Adrenal gland (tissue), 12 donors: ENCODE data around the gene CEP295NL. TPM values are rescaled to one million over a fixed set of nuclear protein-coding genes. Genes with fewer than 3 reads are reported as not detected.

Source experiments
- DNase-seq, 7 donors: peaks; one replicate each; pipeline ENCODE4 v3.0.0-alpha.2; 2019 to 2020
- H3K27ac ChIP-seq, 5 donors: fragments of 200-600 bp; sonication (generic) in 4 of 5; 1 replicate in 3 of 5; 2 replicates in 2 of 5; pipeline versions ENCODE4 v1.5.1 to v1.8.0; 2016 to 2020; ENCODE audit warnings: mild to moderate bottlenecking in 1 of 5
- H3K27me3 ChIP-seq: fragments of 200-600 bp; 2 replicates; pipeline ENCODE4 v1.8.0; 2021
- H3K36me3 ChIP-seq, 2 donors: fragments of 200-600 bp; replicated peaks in 1 of 2; 1 replicate in 1 of 2; 2 replicates in 1 of 2; pipeline versions ENCODE4 v1.5.1 to v1.8.0; 2018 to 2022
- H3K4me1 ChIP-seq, 2 donors: fragments of 200-600 bp; replicated peaks in 1 of 2; 1 replicate in 1 of 2; 2 replicates in 1 of 2; pipeline versions ENCODE4 v1.5.1 to v1.8.0; 2018 to 2021
- H3K4me3 ChIP-seq, 4 donors: fragments of 200-600 bp; sonication (generic) in 3 of 4; one replicate each; pipeline ENCODE4 v1.5.1; 2016 to 2018
- H3K9me3 ChIP-seq, 3 donors: fragments of 200-600 bp; sonication (generic) in 1 of 3; replicated peaks in 1 of 3; 1 replicate in 2 of 3; 2 replicates in 1 of 3; pipeline versions ENCODE4 v1.5.1 to v1.8.0; 2016 to 2021
- POLR2A ChIP-seq, 2 donors: fragments of 450-650 bp; IDR thresholded peaks; one replicate each; pipeline ENCODE4 v1.6.1; 2017; ENCODE audit warnings: antibody characterized with exemption in 2 of 2, mild to moderate bottlenecking in 2 of 2, moderate library complexity in 1 of 2
- WGBS, 4 donors: extraction: QIAGEN DNeasy Blood & Tissue Kit in 2 of 4; methylation state at CpG; one replicate each; pipeline versions ENCODE4 v1.1.5 to v1.1.7; 2013 to 2017; 5-methylcytosine and 5-hydroxymethylcytosine counted together
- intact Hi-C, 2 donors: fragments of 100-400 bp; cut with DNase I; formaldehyde crosslinking; loops; one replicate each; pipeline versions ENCODE4 v1.14.1 to v1.15.0; 2022 to 2023
- polyA plus RNA-seq, 3 donors: library from polyadenylated mRNA; stranded (reverse); fragments of 200-250 nt in 2 of 3; fragments of 350-450 nt in 1 of 3; fragmentation: Illumina TruSeq in 1 of 3; extraction: RNeasy Lipid Tissue Mini Kit (QIAGEN cat#74804) in 1 of 3; gene quantifications; one replicate each; pipeline ENCODE4 v1.2.3, GENCODE V29; 2013 to 2014
- total RNA-seq, 9 donors: library from RNA; depleted of rRNA in 4 of 9; stranded (reverse); fragments of >200 nt in 4 of 9; fragments of 120-200 nt in 1 of 9; fragmentation: NEBNext Ultra II Directional in 1 of 9; extraction: Animal tissue kit (Norgen Biotek cat#: 25700) in 1 of 9; gene quantifications; one replicate each; pipeline versions ENCODE4 v1.1.0 to v1.2.4, GENCODE V29; 2013 to 2023
- TF ChIP-seq, protein P1 (sequence below), 6 experiments: fragments of 450-650 bp in 4 of 6; fragments of 200-600 bp in 2 of 6; sonication (generic) in 1 of 6; IDR thresholded peaks; 1 replicate in 5 of 6; 2 replicates in 1 of 6; pipeline versions ENCODE4 v1.5.1 to v1.8.0; 2016 to 2021; ENCODE audit warnings: antibody characterized with exemption in 6 of 6, mild to moderate bottlenecking in 2 of 6, moderate library complexity in 1 of 6
- donor health status: healthy with polysubstance abuse.
- donor health status: Bipolar disorder and iron deficiency.
- donor health status: DM: yes; HTN: yes; CAD: no.
- donor health status: DM: no; HTN: no; CAD: no.
- donor health status: DM: no; HTN: no; CAD: no.
- donor health status: DM: yes; HTN: yes; CAD: no.

The CEP295NL gene
- total and polyA plus RNA-seq, 12 donors = 0.07 to 5.1 (median 0.95) TPM

- no peak overlapping the region for H3K27ac ChIP-seq
- DNase-seq = no peak
- H3K4me1 ChIP-seq = peaks cover 7 to 19% of the 10 kb centered on the region in 2 donors
- WGBS, 4 donors = 85 to 97% (median 95%) methylated on average over 10 of the region's 10 CpGs
- intact Hi-C loops = no loop called here
- no peak for TF ChIP-seq POLR2A (IDR thresholded peaks at IDR 0.05)
- TF ChIP-seq, protein P1, sequence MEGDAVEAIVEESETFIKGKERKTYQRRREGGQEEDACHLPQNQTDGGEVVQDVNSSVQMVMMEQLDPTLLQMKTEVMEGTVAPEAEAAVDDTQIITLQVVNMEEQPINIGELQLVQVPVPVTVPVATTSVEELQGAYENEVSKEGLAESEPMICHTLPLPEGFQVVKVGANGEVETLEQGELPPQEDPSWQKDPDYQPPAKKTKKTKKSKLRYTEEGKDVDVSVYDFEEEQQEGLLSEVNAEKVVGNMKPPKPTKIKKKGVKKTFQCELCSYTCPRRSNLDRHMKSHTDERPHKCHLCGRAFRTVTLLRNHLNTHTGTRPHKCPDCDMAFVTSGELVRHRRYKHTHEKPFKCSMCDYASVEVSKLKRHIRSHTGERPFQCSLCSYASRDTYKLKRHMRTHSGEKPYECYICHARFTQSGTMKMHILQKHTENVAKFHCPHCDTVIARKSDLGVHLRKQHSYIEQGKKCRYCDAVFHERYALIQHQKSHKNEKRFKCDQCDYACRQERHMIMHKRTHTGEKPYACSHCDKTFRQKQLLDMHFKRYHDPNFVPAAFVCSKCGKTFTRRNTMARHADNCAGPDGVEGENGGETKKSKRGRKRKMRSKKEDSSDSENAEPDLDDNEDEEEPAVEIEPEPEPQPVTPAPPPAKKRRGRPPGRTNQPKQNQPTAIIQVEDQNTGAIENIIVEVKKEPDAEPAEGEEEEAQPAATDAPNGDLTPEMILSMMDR (IDR thresholded peaks at IDR 0.05) = no peak
- no peak overlapping the region for H3K4me3 ChIP-seq
- H3K36me3 ChIP-seq = peaks cover 0 to 9% of the 10 kb centered on the region in 2 donors
- H3K9me3 ChIP-seq = no peaks in the 10 kb centered on the region
- H3K27me3 ChIP-seq = no peaks in the 10 kb centered on the region
Observed at GRCh38 chr17:78901806-78902205, 1.2 kb downstream of the CEP295NL start.

DNA sequence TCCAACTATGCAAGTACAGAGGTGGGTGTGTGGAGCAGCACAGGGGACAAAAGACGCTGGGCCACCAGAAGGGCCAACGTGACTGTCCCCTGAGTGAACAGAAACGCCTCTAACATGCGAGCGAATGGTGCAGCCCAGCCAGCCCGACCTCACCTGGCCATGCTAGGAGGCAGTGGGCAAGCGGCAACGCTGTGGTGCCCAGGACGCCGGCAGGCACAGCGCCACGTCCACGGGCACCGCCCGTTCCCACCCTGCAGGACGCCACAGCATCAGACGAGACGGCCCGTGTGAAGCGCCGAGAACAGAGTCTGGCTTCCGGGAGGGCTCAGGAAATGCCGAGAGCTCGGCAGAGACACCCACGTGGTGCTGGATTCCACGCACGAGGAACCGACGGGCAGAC lies 2.2 kb downstream of the CEP295NL start:
- no peak for TF ChIP-seq POLR2A (IDR thresholded peaks at IDR 0.05)
- TF ChIP-seq, protein P1 (IDR thresholded peaks at IDR 0.05) = no peak
- H3K27me3 ChIP-seq = no peaks in the 10 kb centered on the region
- intact Hi-C loops = no loop called here
- 86 to 95% (median 91%) methylated on average over 25 to 29 of the region's 29 CpGs for WGBS, 4 donors
- no peak for DNase-seq
- peaks cover 0 to 9% of the 10 kb centered on the region in 2 donors for H3K36me3 ChIP-seq
- H3K4me1 ChIP-seq = peaks cover 7 to 25% of the 10 kb centered on the region in 2 donors
- H3K27ac ChIP-seq = no peak overlapping the region
- H3K4me3 ChIP-seq = no peak overlapping the region
- no peaks in the 10 kb centered on the region for H3K9me3 ChIP-seq

GRCh38 chr17:78899361-78900260 lies 3.4 kb downstream of the CEP295NL start:
- intact Hi-C loops = no loop called here
- WGBS, 4 donors = 74 to 80% (median 75%) methylated on average over 14 to 18 of the region's 18 CpGs
- DNase-seq = no peak
- no peak overlapping the region for H3K4me3 ChIP-seq
- H3K36me3 ChIP-seq = peaks cover 0 to 9% of the 10 kb centered on the region in 2 donors
- no peaks in the 10 kb centered on the region for H3K9me3 ChIP-seq
- TF ChIP-seq, protein P1 (IDR thresholded peaks at IDR 0.05) = no peak
- TF ChIP-seq POLR2A (IDR thresholded peaks at IDR 0.05) = no peak
- peaks cover 7 to 37% of the 10 kb centered on the region in 2 donors for H3K4me1 ChIP-seq
- peak overlapping the region in 1 of 5 donors; percentile 65 for H3K27ac ChIP-seq
- H3K27me3 ChIP-seq = no peaks in the 10 kb centered on the region

- Histone ChIP-seq H3K27me3 (no peaks in the 10 kb centered on the region), H3K27ac (peak overlapping the region in 1 of 5 donors; percentile 65), H3K36me3 (peaks cover 0 to 9% of the 10 kb centered on the region in 2 donors), H3K4me1 (peaks cover 7 to 42% of the 10 kb centered on the region in 2 donors), H3K4me3 (no peak overlapping the region), H3K9me3 (no peaks in the 10 kb centered on the region)
- intact Hi-C loops = no loop called here
- TF ChIP-seq, protein P1 (IDR thresholded peaks at IDR 0.05) = no peak
- no peak for TF ChIP-seq POLR2A (IDR thresholded peaks at IDR 0.05)
- WGBS, 4 donors = 86 to 96% (median 90%) methylated on average over 5 to 13 of the region's 13 CpGs
- no peak for DNase-seq
Observed at GRCh38 chr17:78898947-78899346, 4.1 kb downstream of the CEP295NL start.
